K562 (cell line): ENCODE measurements around the gene MAZ.

Experiments
- CUX1 ChIP-seq: fragments of 200-800 bp; sonication (Bioruptor generic); IDR thresholded peaks from 2 replicates; pipeline ENCODE4 v1.6.1; 2016; ENCODE audit warnings: missing genetic modification characterization, missing compliant biosample characterization
- GABPA ChIP-seq: fragments of 200-800 bp; sonication (Bioruptor generic); conservative IDR thresholded peaks from 2 replicates; pipeline ENCODE4 v1.6.1; 2016; ENCODE audit warnings: low read depth, missing genetic modification characterization, missing compliant biosample characterization
- IFI16 ChIP-seq: fragments of 250-450 bp; sonication (Bioruptor Pico); IDR thresholded peaks from 2 replicates; pipeline ENCODE4 v2.1.2; 2022; ENCODE audit warnings: mild to moderate bottlenecking, inconsistent platforms
- MYC ChIP-seq, 2 experiments: fragments of 250-450 bp in 1 of 2; sonication (Bioruptor Pico) in 1 of 2; IDR thresholded peaks; 2 replicates each; pipeline versions ENCODE4 v1.5.1 to v1.6.1; 2012 to 2021; ENCODE audit warnings: low read depth in 2 of 2, borderline replicate concordance in 1 of 2, improper control_type of control experiment in 1 of 2, low read length in 1 of 2, mild to moderate bottlenecking in 1 of 2, moderate library complexity in 1 of 2
- NUFIP1 ChIP-seq: fragments of 450-650 bp; IDR thresholded peaks from 2 replicates; pipeline ENCODE4 v1.6.1; 2018; ENCODE audit not compliant: partially characterized antibody
- ZNF174 ChIP-seq: fragments of 250-450 bp; sonication (Bioruptor Pico); IDR thresholded peaks from 2 replicates; pipeline ENCODE4 v1.4.0; 2020; ENCODE audit warnings: mild to moderate bottlenecking

- TF ChIP-seq ZNF174 (CRISPR knock-in tag): no peak
- TF ChIP-seq NUFIP1: no peak
- TF ChIP-seq MYC (IDR thresholded peaks at IDR 0.05; ENCODE audit: low read depth, low read length): no peak; the same call in 1 of the 2 replicates
- no peak for TF ChIP-seq MYC (CRISPR knock-in tag; IDR thresholded peaks at IDR 0.05; ENCODE audit: borderline replicate concordance, low read depth)
- no peak for TF ChIP-seq CUX1 (CRISPR knock-in tag)
- TF ChIP-seq GABPA (tag): no peak
- no peak for TF ChIP-seq IFI16 (CRISPR knock-in tag)
These were observed 14.2 kb upstream of the MAZ start for GRCh38 chr16:29791845-29792807.
